WTC11 (cell line): ENCODE measurements around the gene TNXB.

Experiments used
- ATF1 ChIP-seq: sonication (generic); formaldehyde crosslinking; IDR thresholded peaks from 2 replicates; pipeline ENCODE4 v1.8.1; 2023; ENCODE audit warnings: mild to moderate bottlenecking, moderate library complexity, missing genetic modification reagents
- CREB1 ChIP-seq: sonication (generic); formaldehyde crosslinking; IDR thresholded peaks from 2 replicates; pipeline ENCODE4 v1.8.0; 2023; ENCODE audit warnings: mild to moderate bottlenecking, missing genetic modification reagents
- RORB ChIP-seq: fragments of 250-450 bp; sonication (Bioruptor Pico); IDR thresholded peaks from 2 replicates; pipeline ENCODE4 v1.9.0; 2021; ENCODE audit warnings: mild to moderate bottlenecking
- TCF7 ChIP-seq: sonication (generic); formaldehyde crosslinking; IDR thresholded peaks from 2 replicates; pipeline ENCODE4 v1.8.0; 2022; ENCODE audit warnings: mild to moderate bottlenecking, low read depth, missing genetic modification reagents, moderate library complexity
- ZNF416 ChIP-seq: fragments of 250-450 bp; sonication (Bioruptor Pico); IDR thresholded peaks from 2 replicates; pipeline ENCODE4 v1.9.0; 2021; ENCODE audit warnings: mild to moderate bottlenecking, inconsistent platforms
- TF ChIP-seq, protein P1 (sequence below): fragments of 200-600 bp; IDR thresholded peaks from 2 replicates; pipeline ENCODE4 v1.8.0; 2022; ENCODE audit warnings: antibody characterized with exemption
- TF ChIP-seq, protein P2 (sequence below): fragments of 250-450 bp; sonication (Bioruptor Pico); IDR thresholded peaks from 2 replicates; pipeline ENCODE4 v1.9.0; 2021; ENCODE audit warnings: mild to moderate bottlenecking, borderline replicate concordance
- TF ChIP-seq, protein P3 (sequence below): sonication (generic); formaldehyde crosslinking; conservative IDR thresholded peaks from 2 replicates; pipeline ENCODE4 v1.8.1; 2023; ENCODE audit warnings: mild to moderate bottlenecking, low read depth, missing genetic modification reagents, moderate library complexity
- TF ChIP-seq, protein P4 (sequence below): sonication (generic); formaldehyde crosslinking; IDR thresholded peaks from 2 replicates; pipeline ENCODE4 v1.8.1; 2023; ENCODE audit warnings: mild to moderate bottlenecking, missing genetic modification reagents, moderate library complexity
- TF ChIP-seq, protein P5 (sequence below): sonication (generic); formaldehyde crosslinking; conservative IDR thresholded peaks from 2 replicates; pipeline ENCODE4 v1.8.1; 2022; ENCODE audit warnings: mild to moderate bottlenecking, missing genetic modification reagents

DNA sequence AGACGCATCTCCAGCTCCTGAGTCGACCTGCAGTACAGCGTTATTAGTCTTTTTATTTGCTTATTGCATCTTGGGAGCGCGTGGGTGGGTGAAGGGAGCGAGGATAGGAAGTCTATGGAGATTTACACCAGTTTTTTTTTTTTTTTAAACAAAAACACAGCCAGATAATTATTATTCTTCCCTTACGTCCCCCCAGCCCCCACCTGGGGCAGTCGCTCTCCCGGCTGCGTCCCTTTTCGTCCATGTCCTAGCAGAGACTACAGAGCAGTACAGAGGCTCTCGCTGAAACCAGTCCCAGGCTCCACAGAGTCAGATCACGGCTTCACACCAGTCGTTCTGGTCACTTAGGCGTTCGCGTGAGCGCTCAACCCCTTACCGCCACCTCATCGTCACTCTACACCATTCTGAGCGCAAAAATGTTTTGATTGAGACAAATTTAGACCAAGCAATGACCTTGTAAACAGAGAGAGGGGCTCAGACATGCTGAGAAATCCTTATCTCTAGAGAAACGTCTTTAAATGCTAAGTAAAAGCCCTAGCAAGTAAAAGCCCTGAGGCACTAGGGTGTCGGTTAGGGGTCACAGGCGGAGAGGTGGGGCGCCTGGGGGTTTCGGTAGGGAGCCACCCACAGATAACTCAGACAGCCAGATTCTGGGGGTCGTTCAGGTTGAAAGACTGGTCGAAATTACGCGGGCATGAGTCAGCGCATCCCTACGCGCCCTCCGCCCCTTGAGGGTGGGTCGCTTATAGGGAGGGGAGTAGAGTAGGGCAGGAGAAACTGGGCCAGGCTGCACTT lies 43.8 kb upstream of the TNXB start:
- TF ChIP-seq, protein P1, sequence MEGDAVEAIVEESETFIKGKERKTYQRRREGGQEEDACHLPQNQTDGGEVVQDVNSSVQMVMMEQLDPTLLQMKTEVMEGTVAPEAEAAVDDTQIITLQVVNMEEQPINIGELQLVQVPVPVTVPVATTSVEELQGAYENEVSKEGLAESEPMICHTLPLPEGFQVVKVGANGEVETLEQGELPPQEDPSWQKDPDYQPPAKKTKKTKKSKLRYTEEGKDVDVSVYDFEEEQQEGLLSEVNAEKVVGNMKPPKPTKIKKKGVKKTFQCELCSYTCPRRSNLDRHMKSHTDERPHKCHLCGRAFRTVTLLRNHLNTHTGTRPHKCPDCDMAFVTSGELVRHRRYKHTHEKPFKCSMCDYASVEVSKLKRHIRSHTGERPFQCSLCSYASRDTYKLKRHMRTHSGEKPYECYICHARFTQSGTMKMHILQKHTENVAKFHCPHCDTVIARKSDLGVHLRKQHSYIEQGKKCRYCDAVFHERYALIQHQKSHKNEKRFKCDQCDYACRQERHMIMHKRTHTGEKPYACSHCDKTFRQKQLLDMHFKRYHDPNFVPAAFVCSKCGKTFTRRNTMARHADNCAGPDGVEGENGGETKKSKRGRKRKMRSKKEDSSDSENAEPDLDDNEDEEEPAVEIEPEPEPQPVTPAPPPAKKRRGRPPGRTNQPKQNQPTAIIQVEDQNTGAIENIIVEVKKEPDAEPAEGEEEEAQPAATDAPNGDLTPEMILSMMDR: no peak
- TF ChIP-seq, protein P2, sequence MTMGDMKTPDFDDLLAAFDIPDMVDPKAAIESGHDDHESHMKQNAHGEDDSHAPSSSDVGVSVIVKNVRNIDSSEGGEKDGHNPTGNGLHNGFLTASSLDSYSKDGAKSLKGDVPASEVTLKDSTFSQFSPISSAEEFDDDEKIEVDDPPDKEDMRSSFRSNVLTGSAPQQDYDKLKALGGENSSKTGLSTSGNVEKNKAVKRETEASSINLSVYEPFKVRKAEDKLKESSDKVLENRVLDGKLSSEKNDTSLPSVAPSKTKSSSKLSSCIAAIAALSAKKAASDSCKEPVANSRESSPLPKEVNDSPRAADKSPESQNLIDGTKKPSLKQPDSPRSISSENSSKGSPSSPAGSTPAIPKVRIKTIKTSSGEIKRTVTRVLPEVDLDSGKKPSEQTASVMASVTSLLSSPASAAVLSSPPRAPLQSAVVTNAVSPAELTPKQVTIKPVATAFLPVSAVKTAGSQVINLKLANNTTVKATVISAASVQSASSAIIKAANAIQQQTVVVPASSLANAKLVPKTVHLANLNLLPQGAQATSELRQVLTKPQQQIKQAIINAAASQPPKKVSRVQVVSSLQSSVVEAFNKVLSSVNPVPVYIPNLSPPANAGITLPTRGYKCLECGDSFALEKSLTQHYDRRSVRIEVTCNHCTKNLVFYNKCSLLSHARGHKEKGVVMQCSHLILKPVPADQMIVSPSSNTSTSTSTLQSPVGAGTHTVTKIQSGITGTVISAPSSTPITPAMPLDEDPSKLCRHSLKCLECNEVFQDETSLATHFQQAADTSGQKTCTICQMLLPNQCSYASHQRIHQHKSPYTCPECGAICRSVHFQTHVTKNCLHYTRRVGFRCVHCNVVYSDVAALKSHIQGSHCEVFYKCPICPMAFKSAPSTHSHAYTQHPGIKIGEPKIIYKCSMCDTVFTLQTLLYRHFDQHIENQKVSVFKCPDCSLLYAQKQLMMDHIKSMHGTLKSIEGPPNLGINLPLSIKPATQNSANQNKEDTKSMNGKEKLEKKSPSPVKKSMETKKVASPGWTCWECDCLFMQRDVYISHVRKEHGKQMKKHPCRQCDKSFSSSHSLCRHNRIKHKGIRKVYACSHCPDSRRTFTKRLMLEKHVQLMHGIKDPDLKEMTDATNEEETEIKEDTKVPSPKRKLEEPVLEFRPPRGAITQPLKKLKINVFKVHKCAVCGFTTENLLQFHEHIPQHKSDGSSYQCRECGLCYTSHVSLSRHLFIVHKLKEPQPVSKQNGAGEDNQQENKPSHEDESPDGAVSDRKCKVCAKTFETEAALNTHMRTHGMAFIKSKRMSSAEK (CRISPR knock-in tag): no peak
- TF ChIP-seq CREB1 (CRISPR knock-in tag): no peak
- no peak for TF ChIP-seq RORB (CRISPR knock-in tag)
- TF ChIP-seq, protein P3, sequence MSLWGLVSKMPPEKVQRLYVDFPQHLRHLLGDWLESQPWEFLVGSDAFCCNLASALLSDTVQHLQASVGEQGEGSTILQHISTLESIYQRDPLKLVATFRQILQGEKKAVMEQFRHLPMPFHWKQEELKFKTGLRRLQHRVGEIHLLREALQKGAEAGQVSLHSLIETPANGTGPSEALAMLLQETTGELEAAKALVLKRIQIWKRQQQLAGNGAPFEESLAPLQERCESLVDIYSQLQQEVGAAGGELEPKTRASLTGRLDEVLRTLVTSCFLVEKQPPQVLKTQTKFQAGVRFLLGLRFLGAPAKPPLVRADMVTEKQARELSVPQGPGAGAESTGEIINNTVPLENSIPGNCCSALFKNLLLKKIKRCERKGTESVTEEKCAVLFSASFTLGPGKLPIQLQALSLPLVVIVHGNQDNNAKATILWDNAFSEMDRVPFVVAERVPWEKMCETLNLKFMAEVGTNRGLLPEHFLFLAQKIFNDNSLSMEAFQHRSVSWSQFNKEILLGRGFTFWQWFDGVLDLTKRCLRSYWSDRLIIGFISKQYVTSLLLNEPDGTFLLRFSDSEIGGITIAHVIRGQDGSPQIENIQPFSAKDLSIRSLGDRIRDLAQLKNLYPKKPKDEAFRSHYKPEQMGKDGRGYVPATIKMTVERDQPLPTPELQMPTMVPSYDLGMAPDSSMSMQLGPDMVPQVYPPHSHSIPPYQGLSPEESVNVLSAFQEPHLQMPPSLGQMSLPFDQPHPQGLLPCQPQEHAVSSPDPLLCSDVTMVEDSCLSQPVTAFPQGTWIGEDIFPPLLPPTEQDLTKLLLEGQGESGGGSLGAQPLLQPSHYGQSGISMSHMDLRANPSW (CRISPR knock-in tag): no peak
- no peak for TF ChIP-seq TCF7 (CRISPR knock-in tag)
- no peak for TF ChIP-seq ZNF416 (CRISPR knock-in tag)
- TF ChIP-seq ATF1 (CRISPR knock-in tag): no peak
- TF ChIP-seq, protein P4, sequence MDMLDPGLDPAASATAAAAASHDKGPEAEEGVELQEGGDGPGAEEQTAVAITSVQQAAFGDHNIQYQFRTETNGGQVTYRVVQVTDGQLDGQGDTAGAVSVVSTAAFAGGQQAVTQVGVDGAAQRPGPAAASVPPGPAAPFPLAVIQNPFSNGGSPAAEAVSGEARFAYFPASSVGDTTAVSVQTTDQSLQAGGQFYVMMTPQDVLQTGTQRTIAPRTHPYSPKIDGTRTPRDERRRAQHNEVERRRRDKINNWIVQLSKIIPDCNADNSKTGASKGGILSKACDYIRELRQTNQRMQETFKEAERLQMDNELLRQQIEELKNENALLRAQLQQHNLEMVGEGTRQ (CRISPR knock-in tag): no peak
- TF ChIP-seq, protein P5, sequence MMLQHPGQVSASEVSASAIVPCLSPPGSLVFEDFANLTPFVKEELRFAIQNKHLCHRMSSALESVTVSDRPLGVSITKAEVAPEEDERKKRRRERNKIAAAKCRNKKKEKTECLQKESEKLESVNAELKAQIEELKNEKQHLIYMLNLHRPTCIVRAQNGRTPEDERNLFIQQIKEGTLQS (CRISPR knock-in tag): no peak
